KMS-11 (cell line): ENCODE measurements around the gene HAUS5.

Source experiments
- H2AFZ ChIP-seq: fragments of 200-600 bp; sonication (generic); 2 replicates; pipeline ENCODE4 v1.6.1; 2016; ENCODE audit warnings: antibody characterized with exemption, mixed run types, low read depth
- H3K27ac ChIP-seq: fragments of 200-600 bp; sonication (generic); 2 replicates; pipeline ENCODE4 v1.6.1; 2016; ENCODE audit warnings: mild to moderate bottlenecking, mixed run types
- H3K27me3 ChIP-seq: fragments of 200-600 bp; sonication (generic); 2 replicates; pipeline ENCODE4 v1.6.1; 2017; ENCODE audit warnings: mild to moderate bottlenecking, low read depth, mixed run types, moderate library complexity; ENCODE audit not compliant: insufficient read depth
- H3K36me3 ChIP-seq: fragments of 200-600 bp; sonication (generic); 2 replicates; pipeline ENCODE4 v1.6.1; 2017; ENCODE audit warnings: mild to moderate bottlenecking, mixed run types; ENCODE audit not compliant: insufficient read depth
- H3K4me1 ChIP-seq: fragments of 200-600 bp; sonication (generic); 2 replicates; pipeline ENCODE4 v1.6.1; 2016; ENCODE audit warnings: mild to moderate bottlenecking, low read depth, mixed run types; ENCODE audit not compliant: poor library complexity, severe bottlenecking
- H3K4me2 ChIP-seq: fragments of 200-600 bp; sonication (generic); 2 replicates; pipeline ENCODE4 v1.7.0; 2016; ENCODE audit warnings: mild to moderate bottlenecking, mixed run types
- H3K4me3 ChIP-seq: fragments of 200-600 bp; sonication (generic); IDR thresholded peaks from 2 replicates; pipeline ENCODE4 v1.6.1; 2017; ENCODE audit warnings: low read depth, low read length, mixed read lengths; ENCODE audit not compliant: insufficient read depth
- H3K79me2 ChIP-seq: fragments of 200-600 bp; sonication (generic); 2 replicates; pipeline ENCODE4 v1.6.1; 2016; ENCODE audit warnings: low read depth, mixed run types; ENCODE audit not compliant: insufficient read depth
- H3K9ac ChIP-seq: fragments of 200-600 bp; sonication (generic); 2 replicates; pipeline ENCODE4 v1.6.1; 2016; ENCODE audit warnings: mild to moderate bottlenecking, mixed run types
- H4K20me1 ChIP-seq: fragments of 200-600 bp; sonication (generic); 2 replicates; pipeline ENCODE4 v1.6.1; 2016; ENCODE audit warnings: mild to moderate bottlenecking, mixed run types; ENCODE audit not compliant: insufficient read depth
- CTCF ChIP-seq: fragments of 200-600 bp; sonication (generic); conservative IDR thresholded peaks from 2 replicates; pipeline ENCODE4 v1.6.1; 2017; ENCODE audit warnings: low read depth, mild to moderate bottlenecking, antibody characterized with exemption, low read length, moderate library complexity, mixed read lengths

HAUS5 gene

GRCh38 chr19:35565016-35565856 lies 47.3 kb upstream of the HAUS5 start:
- Histone ChIP-seq H3K79me2 (no peaks in the 10 kb centered on the region), H4K20me1 (no peaks in the 10 kb centered on the region), H3K27me3 (peaks cover 66% of the 10 kb centered on the region), H2AFZ (no peak overlapping the region), H3K4me1 (no peaks in the 10 kb centered on the region), H3K27ac (no peak overlapping the region), H3K4me2 (no peak overlapping the region), H3K36me3 (no peaks in the 10 kb centered on the region), H3K4me3 (no peak overlapping the region), H3K9ac (no peak overlapping the region)
- TF ChIP-seq CTCF = no peak

- Histone ChIP-seq H3K36me3 (no peaks in the 10 kb centered on the region), H2AFZ (no peak overlapping the region), H3K27ac (no peak overlapping the region), H3K4me2 (no peak overlapping the region), H3K4me3 (no peak overlapping the region), H3K27me3 (peaks cover 51% of the 10 kb centered on the region), H3K79me2 (no peaks in the 10 kb centered on the region), H4K20me1 (no peaks in the 10 kb centered on the region), H3K4me1 (no peaks in the 10 kb centered on the region), H3K9ac (no peak overlapping the region)
- TF ChIP-seq CTCF = no peak
These were observed 45.8 kb upstream of the HAUS5 start for GRCh38 chr19:35566738-35567137.

GRCh38 chr19:35569281-35569781 lies 43.2 kb upstream of the HAUS5 start:
- TF ChIP-seq CTCF = no peak
- Histone ChIP-seq H3K79me2 (no peaks in the 10 kb centered on the region), H3K36me3 (no peaks in the 10 kb centered on the region), H3K27me3 (peaks cover 32% of the 10 kb centered on the region; the same call in 1 of the 2 replicates), H3K4me3 (no peak overlapping the region), H4K20me1 (no peaks in the 10 kb centered on the region), H3K4me2 (no peak overlapping the region), H3K27ac (no peak overlapping the region), H3K9ac (no peak overlapping the region), H3K4me1 (no peaks in the 10 kb centered on the region), H2AFZ (no peak overlapping the region)

- no peak for TF ChIP-seq CTCF
- Histone ChIP-seq H3K4me2 (no peak overlapping the region), H3K79me2 (no peaks in the 10 kb centered on the region), H3K9ac (no peak overlapping the region), H3K4me3 (no peak overlapping the region), H3K4me1 (no peaks in the 10 kb centered on the region), H4K20me1 (no peaks in the 10 kb centered on the region), H3K36me3 (no peaks in the 10 kb centered on the region), H3K27me3 (peaks cover 20% of the 10 kb centered on the region; the same call in 1 of the 2 replicates), H3K27ac (no peak overlapping the region), H2AFZ (no peak overlapping the region)
These were observed 41.0 kb upstream of the HAUS5 start for GRCh38 chr19:35571406-35571965.
